Measurements from ENCODE around the gene BBIP1.
"Not testable (repeated sequence)": the region's sequence is repeated elsewhere in the genome, so short reads cannot be mapped to it uniquely, and the experiment has no call there.

The BBIP1 gene

GRCh38 chr10:110923856-110924493 is 5.0 kb upstream of the BBIP1 start:
- no peak for DNase-seq (ENCODE audit: low spot score)

GRCh38 chr10:110919971-110920881 is 1.2 kb upstream of the BBIP1 start:
- DNase-seq (ENCODE audit: low spot score): peak; percentile 34

- no peak for DNase-seq (ENCODE audit: low spot score)
Observed at GRCh38 chr10:110919349-110919931, 460 bp upstream of the BBIP1 start, which contains the start of gene SHOC2. TSS of gene SHOC2 (plus strand) at chr10:110919604. CDS start at chr10:110964359, 44,755 bp downstream.

- peak; percentile 95 for DNase-seq (ENCODE audit: low spot score)
Observed at GRCh38 chr10:110918269-110918642, 724 bp downstream of the BBIP1 start.

- no peak for DNase-seq (ENCODE audit: low spot score)
Observed at GRCh38 chr10:110916554-110917346, 2.2 kb downstream of the BBIP1 start.

- DNase-seq (ENCODE audit: low spot score): not testable (repeated sequence)
Observed at GRCh38 chr10:110915600-110915999, 3.4 kb downstream of the BBIP1 start.

- no peak for DNase-seq (ENCODE audit: low spot score)
Observed at GRCh38 chr10:110915035-110915434, 3.9 kb downstream of the BBIP1 start.

- DNase-seq (ENCODE audit: low spot score): no peak
Observed at GRCh38 chr10:110914431-110914830, 4.5 kb downstream of the BBIP1 start.

- no peak for DNase-seq (ENCODE audit: low spot score)
Observed at GRCh38 chr10:110912374-110912773, 6.6 kb downstream of the BBIP1 start.

- DNase-seq (ENCODE audit: low spot score): no peak
Observed at GRCh38 chr10:110910138-110910537, 8.8 kb downstream of the BBIP1 start.

- no peak for DNase-seq (ENCODE audit: low spot score)
Observed at GRCh38 chr10:110903280-110904278, 15.4 kb downstream of the BBIP1 start.

- no peak for DNase-seq (ENCODE audit: low spot score)
Observed at GRCh38 chr10:110901954-110902819, 16.8 kb downstream of the BBIP1 start.

- no peak for DNase-seq (ENCODE audit: low spot score)
Observed at GRCh38 chr10:110900983-110901382, 18.0 kb downstream of the BBIP1 start.

- DNase-seq (ENCODE audit: low spot score): no peak
Observed at GRCh38 chr10:110898391-110898790, 20.6 kb downstream of the BBIP1 start.

GRCh38 chr10:110897184-110897583 is 21.8 kb downstream of the BBIP1 start:
- DNase-seq (ENCODE audit: low spot score): no peak

GRCh38 chr10:110893559-110894179 is 25.3 kb downstream of the BBIP1 start:
- DNase-seq (ENCODE audit: low spot score): peak; percentile 47

- DNase-seq (ENCODE audit: low spot score): no peak
Observed at GRCh38 chr10:110892602-110893288, 26.2 kb downstream of the BBIP1 start.

- no peak for DNase-seq (ENCODE audit: low spot score)
Observed at GRCh38 chr10:110887560-110887959, 31.4 kb downstream of the BBIP1 start.

Data from iPS-NIHi11 (cell line).